GM12878 (cell line): Measurements from ENCODE around the gene SLC37A3.

Source experiments
- CTCF ChIP-seq, 3 experiments: IDR thresholded peaks in 2 of 3; conservative IDR thresholded peaks in 1 of 3; 2 replicates each; pipeline ENCODE4 v1.5.1; 2011; ENCODE audit warnings: low read depth in 3 of 3, low read length in 3 of 3, mild to moderate bottlenecking in 3 of 3, control low read depth in 2 of 3, moderate library complexity in 2 of 3, inconsistent platforms in 1 of 3, mixed read lengths in 1 of 3; ENCODE audit not compliant: control insufficient read depth in 2 of 3, insufficient read depth in 1 of 3; ENCODE audit errors: extremely low read depth in 1 of 3
- ELK1 ChIP-seq: IDR thresholded peaks from 2 replicates; pipeline ENCODE4 v1.6.1; 2012; ENCODE audit warnings: low read depth, low read length, improper control_type of control experiment
- ZBTB40 ChIP-seq: fragments of 450-650 bp; IDR thresholded peaks from 2 replicates; pipeline ENCODE4 v1.6.1; 2016; ENCODE audit warnings: mild to moderate bottlenecking, moderate library complexity, borderline replicate concordance

- TF ChIP-seq CTCF (IDR thresholded peaks at IDR 0.05 in 2 of 3, conservative IDR thresholded peaks at IDR 0.05 in 1 of 3; ENCODE audit: control insufficient read depth in 2 of 3, extremely low read depth in 1 of 3, insufficient read depth in 1 of 3, low read depth in 3 of 3, low read length in 3 of 3): no peak
- TF ChIP-seq ZBTB40: no peak
- TF ChIP-seq ELK1: no peak
These were observed 8.3 kb downstream of the SLC37A3 start for GRCh38 chr7:140390034-140390433.
